ENCODE data around the gene UBE2E1.

Gene UBE2E1

GRCh38 chr3:23920151-23920655, 114.4 kb downstream of the UBE2E1 start:
- no peak for FAIRE-seq

DNA sequence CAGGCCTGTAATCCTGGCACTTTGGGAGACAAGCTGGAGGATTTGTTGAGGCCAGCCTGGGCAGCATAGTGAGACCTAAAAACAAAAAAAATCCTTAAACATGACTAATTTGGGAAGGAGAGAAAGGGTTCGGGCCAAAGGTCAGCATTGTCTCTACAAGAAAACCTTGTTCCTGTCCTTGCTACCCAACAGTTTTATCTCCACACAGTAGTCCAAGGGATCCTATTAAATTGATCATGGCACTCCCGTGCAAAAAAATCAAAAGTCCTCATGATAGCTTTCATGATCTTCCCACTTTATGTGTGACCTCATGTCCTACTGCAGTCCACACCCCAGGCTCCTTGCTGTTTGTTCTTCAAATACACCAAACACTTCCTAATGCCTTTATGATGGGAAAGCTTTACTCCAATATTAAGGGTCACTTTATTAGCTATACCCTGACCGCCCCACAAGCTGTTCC, 115.3 kb downstream of the UBE2E1 start:
- no peak for FAIRE-seq

DNA sequence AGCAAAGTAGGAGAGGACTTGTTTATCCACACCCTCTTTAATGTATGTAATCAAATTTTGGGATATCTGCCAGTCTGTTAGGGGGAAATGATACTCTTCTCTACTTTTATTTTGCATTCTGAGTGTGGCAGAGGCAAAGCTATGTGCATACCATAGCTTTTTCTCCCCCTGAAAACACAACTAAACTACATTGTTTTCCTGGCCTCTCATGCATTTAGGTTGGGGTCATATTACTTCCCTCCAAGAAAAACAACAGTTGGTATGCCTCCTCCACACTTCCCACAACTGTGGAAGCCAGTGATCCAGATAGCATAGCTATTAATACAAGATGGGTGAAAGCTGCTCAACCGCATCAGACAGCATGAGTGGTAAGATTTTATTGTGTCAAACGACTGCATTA, 118.0 kb downstream of the UBE2E1 start:
- FAIRE-seq = no peak

DNA sequence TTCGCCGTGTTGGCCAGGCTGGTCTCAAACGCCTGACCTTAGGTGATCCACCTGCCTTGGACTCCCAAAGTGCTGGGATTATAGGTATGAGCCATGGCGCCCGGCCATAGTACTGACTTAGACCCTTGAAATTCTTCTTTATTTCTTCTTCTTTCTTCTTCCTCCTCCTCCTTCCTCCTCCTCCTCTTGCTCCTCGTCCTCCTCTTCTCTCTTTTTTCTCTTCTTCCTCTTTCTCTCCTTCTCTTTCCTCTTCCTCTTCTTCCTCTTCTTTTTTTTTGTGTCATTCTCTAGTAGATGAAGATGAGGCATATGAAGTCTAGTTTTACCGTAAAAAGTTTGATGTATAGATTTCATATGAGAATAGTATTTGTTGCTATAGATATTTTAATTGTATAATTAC, 120.5 kb downstream of the UBE2E1 start:
- FAIRE-seq = no peak

DNA sequence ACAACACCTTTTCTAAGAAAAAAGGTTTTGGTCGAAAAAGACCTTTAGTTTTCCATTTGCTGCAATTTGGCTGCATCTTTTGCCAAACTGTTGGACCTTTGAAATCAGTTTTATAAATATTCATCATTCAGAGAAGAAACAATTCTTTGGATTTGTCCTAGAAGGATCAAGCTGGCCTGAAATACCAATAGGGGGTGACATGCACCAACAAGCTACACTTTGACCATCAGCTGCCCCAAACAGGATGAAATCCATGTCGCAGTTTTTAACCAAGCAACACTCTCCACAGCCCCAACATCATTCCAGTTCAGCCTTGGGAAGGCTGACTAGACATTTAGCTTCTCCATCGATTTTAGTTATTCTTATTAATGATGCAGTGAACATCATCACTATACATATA, 121.0 kb downstream of the UBE2E1 start:
- FAIRE-seq = no peak

DNA sequence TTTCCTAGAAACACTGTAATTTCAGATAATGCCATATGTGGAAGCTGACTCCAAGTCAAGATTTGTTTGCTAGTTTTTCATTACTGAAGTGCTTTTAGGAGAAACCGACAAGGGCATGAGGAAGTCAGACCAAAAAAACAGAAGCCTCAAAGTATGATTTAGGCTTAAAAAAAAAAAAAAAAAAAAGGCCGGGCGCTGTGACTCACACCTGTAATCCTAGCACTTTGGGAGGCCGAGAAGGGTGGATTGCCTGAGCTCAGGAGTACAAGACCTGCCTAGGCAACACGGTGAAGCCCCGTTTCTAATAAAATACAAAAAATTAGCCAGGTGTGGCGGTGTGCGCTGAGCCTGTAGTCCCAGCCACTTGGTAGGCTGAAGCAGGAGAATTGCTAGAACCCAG, 122.8 kb downstream of the UBE2E1 start:
- no peak for FAIRE-seq

GRCh38 chr3:23931597-23931996, 125.8 kb downstream of the UBE2E1 start:
- no peak for FAIRE-seq

DNA sequence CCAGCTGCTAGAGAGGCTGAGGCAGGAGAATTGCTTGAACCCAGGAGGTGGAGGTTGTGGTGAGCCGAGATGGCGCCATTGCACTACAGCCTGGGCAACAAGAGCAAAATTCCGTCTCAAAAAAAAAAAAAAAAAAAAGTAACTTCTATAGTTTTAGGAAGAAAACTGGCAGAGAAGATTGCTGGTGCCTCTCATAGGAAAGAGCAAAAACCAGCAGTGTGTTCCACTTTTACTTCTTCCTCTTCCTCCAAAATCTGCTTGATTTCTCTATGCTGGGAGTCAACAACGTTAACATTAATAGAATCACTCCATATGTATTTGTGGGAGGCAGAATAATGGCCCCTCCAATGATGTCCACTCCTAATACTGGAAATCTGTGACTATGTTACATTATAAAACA, 126.8 kb downstream of the UBE2E1 start:
- FAIRE-seq = no peak

GRCh38 chr3:23934253-23934652, 128.5 kb downstream of the UBE2E1 start:
- no peak for FAIRE-seq

- no peak for FAIRE-seq
These were observed 131.5 kb downstream of the UBE2E1 start for GRCh38 chr3:23937296-23937695.

DNA sequence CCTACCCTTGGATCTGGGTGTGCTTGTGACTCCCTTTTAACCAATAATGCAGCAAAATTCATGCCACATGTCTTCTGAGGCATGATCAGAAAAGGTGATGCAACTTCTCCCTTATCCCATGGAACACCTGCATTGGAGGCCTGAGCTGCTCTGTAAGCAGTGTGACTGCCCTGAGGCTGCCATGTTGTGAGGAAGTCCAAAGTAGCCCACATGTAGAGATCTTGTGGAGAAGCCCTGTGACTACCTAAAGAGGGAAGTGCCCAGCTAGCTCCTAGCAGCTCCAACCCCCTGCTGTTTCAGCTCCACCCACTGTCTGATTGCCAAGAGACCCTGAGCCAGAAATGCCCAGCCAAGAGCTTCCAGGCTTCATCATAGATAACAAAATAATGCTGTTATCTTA, 132.9 kb downstream of the UBE2E1 start:
- no peak for FAIRE-seq

DNA sequence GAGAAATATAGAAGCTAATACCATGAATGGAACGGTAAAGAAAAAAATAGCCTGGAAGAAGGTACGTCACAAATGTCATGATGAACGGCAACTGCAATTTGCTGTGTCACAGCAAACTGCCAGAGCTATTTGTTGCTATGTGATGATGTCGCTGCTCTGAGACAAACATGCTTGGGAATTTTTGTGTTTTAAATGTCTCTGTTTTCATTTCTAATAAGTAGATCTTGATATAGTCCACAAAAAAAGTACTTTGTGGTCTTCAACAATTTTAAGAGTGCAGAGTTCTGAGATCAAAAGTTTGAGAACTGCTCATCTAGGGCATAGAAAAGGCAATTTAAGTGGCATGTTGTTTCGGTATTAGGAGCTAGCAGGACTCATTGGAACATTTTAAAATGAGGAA, 135.0 kb downstream of the UBE2E1 start:
- no peak for FAIRE-seq
